HEK293 (cell line): ENCODE measurements around the gene EDIL3.

ENCODE experiments used
- KLF16 ChIP-seq: fragments of 450-650 bp; formaldehyde crosslinking; IDR thresholded peaks from 2 replicates; pipeline ENCODE4 v1.5.1; 2017; ENCODE audit warnings: missing biosample characterization, missing genetic modification characterization
- KLF8 ChIP-seq: fragments of 450-650 bp; formaldehyde crosslinking; IDR thresholded peaks from 2 replicates; pipeline ENCODE4 v1.5.1; 2016; ENCODE audit warnings: missing biosample characterization, missing genetic modification characterization
- ZNF24 ChIP-seq: fragments of 450-650 bp; formaldehyde crosslinking; IDR thresholded peaks from 2 replicates; pipeline ENCODE4 v1.5.1; 2016; ENCODE audit warnings: missing biosample characterization, missing genetic modification characterization
- ZNF501 ChIP-seq: fragments of 450-650 bp; formaldehyde crosslinking; IDR thresholded peaks from 2 replicates; pipeline ENCODE4 v1.5.1; 2016; ENCODE audit warnings: missing biosample characterization, missing genetic modification characterization
- TF ChIP-seq, protein P1 (sequence below): fragments of 450-650 bp; formaldehyde crosslinking; IDR thresholded peaks from 2 replicates; pipeline ENCODE4 v1.5.1; 2016; ENCODE audit warnings: missing biosample characterization, missing genetic modification characterization
- TF ChIP-seq, protein P2 (sequence below): fragments of 450-650 bp; formaldehyde crosslinking; IDR thresholded peaks from 2 replicates; pipeline ENCODE4 v1.5.1; 2016; ENCODE audit warnings: missing biosample characterization, missing genetic modification characterization, low read depth
- TF ChIP-seq, protein P3 (sequence below): fragments of 450-650 bp; formaldehyde crosslinking; IDR thresholded peaks from 2 replicates; pipeline ENCODE4 v1.5.1; 2016; ENCODE audit warnings: missing biosample characterization, missing genetic modification characterization, low read depth

DNA sequence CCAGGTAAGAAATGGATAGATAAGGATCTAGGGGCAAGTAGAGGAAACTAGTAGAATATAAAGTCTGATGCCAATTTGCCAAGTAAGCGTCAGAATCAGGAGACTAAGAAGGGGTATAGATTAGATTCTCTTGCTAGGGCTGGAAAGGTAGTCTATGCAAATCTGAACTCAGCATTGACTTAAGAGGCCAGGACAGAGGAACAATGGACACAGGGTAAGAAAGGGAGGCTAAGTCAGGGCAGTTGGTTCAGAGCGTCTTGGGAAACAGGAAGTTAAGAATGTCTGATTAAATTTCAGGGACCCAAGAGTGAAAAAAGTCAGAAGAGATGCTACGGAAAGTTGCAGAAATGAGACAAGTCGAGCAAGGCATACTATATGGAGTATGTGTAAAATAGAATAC, 400.8 kb downstream of the EDIL3 start:
- TF ChIP-seq, protein P1, sequence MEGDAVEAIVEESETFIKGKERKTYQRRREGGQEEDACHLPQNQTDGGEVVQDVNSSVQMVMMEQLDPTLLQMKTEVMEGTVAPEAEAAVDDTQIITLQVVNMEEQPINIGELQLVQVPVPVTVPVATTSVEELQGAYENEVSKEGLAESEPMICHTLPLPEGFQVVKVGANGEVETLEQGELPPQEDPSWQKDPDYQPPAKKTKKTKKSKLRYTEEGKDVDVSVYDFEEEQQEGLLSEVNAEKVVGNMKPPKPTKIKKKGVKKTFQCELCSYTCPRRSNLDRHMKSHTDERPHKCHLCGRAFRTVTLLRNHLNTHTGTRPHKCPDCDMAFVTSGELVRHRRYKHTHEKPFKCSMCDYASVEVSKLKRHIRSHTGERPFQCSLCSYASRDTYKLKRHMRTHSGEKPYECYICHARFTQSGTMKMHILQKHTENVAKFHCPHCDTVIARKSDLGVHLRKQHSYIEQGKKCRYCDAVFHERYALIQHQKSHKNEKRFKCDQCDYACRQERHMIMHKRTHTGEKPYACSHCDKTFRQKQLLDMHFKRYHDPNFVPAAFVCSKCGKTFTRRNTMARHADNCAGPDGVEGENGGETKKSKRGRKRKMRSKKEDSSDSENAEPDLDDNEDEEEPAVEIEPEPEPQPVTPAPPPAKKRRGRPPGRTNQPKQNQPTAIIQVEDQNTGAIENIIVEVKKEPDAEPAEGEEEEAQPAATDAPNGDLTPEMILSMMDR, result no peak
- TF ChIP-seq ZNF24 (tag by site-specific recombination), result no peak
- no peak for TF ChIP-seq KLF16 (tag by site-specific recombination)
- TF ChIP-seq, protein P2, sequence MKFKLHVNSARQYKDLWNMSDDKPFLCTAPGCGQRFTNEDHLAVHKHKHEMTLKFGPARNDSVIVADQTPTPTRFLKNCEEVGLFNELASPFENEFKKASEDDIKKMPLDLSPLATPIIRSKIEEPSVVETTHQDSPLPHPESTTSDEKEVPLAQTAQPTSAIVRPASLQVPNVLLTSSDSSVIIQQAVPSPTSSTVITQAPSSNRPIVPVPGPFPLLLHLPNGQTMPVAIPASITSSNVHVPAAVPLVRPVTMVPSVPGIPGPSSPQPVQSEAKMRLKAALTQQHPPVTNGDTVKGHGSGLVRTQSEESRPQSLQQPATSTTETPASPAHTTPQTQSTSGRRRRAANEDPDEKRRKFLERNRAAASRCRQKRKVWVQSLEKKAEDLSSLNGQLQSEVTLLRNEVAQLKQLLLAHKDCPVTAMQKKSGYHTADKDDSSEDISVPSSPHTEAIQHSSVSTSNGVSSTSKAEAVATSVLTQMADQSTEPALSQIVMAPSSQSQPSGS (tag by site-specific recombination), result no peak
- no peak for TF ChIP-seq KLF8 (tag by site-specific recombination)
- no peak for TF ChIP-seq ZNF501 (tag by site-specific recombination)
- TF ChIP-seq, protein P3, sequence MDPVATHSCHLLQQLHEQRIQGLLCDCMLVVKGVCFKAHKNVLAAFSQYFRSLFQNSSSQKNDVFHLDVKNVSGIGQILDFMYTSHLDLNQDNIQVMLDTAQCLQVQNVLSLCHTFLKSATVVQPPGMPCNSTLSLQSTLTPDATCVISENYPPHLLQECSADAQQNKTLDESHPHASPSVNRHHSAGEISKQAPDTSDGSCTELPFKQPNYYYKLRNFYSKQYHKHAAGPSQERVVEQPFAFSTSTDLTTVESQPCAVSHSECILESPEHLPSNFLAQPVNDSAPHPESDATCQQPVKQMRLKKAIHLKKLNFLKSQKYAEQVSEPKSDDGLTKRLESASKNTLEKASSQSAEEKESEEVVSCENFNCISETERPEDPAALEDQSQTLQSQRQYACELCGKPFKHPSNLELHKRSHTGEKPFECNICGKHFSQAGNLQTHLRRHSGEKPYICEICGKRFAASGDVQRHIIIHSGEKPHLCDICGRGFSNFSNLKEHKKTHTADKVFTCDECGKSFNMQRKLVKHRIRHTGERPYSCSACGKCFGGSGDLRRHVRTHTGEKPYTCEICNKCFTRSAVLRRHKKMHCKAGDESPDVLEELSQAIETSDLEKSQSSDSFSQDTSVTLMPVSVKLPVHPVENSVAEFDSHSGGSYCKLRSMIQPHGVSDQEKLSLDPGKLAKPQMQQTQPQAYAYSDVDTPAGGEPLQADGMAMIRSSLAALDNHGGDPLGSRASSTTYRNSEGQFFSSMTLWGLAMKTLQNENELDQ (tag by site-specific recombination), result no peak
